HG02678 (cell line): Measurements from ENCODE around the gene KCNN3.

ENCODE experiments used
- ATAC-seq: cut with Tn5 transposase; IDR thresholded peaks from one replicate; pipeline ENCODE4 v1.9.1; 2021; ENCODE audit warnings: mild to moderate bottlenecking, moderate library complexity; ENCODE audit not compliant: unreplicated experiment

KCNN3 gene

GRCh38 chr1:154880671-154881070 is 10.6 kb upstream of the KCNN3 start:
- ATAC-seq = no peak

- no peak for ATAC-seq
Measured at GRCh38 chr1:154879038-154879421, 8.9 kb upstream of the KCNN3 start.

- ATAC-seq = no peak
Measured at GRCh38 chr1:154878371-154879037, 8.4 kb upstream of the KCNN3 start.

- no peak for ATAC-seq
Measured at GRCh38 chr1:154877370-154877974, 7.4 kb upstream of the KCNN3 start.

GRCh38 chr1:154876842-154877369 is 6.8 kb upstream of the KCNN3 start:
- no peak for ATAC-seq

GRCh38 chr1:154874465-154874864 is 4.4 kb upstream of the KCNN3 start:
- no peak for ATAC-seq

DNA sequence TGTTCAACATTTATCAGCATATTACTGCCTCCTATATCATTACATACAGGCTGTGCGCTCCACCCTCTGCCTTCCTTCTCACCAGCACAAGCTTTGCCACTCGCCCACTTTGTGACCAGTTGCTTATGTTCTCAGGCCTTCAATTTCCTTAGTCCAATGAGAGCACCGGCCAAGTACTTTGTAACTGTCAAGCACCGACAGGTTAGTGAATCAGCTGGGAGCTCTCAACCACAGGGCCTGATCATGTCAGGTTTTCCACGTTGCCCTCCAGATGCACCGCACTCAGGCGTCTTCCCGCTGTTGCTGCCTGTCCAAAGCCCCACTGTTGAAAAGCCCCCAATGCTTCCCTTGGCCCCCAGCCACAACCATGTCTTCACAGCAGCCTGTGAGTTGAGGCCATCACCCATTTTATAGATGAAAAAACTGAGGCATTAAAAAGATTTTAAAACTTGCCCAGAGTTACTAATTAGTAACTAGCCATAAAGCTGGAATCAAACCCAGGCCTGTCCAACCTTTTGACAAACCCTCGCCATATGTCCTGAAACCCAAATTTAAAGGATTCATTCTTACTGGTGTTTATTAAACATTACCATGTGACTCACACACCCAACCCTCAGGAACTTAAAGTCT is 3.4 kb upstream of the KCNN3 start:
- ATAC-seq = no peak

- no peak for ATAC-seq
Measured at GRCh38 chr1:154871374-154871773, 1.3 kb upstream of the KCNN3 start.

DNA sequence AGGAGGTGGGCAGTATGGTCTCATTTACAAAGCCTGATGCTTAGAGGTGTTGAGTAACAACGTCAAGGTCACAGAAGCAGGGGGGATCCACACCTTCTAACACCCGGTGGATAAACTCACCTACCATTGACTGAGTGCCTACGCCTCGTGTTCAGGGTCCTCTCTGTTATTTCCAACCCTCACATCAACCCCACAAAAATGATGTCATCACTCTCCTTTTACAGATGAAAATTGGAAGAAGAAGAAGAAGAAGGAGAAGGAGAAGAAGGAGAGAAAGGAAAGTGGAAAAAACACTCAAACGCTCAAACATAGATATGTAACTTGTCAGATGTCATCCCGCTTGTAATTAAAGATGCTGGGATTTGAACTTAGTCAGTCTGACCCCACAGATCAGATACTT is 653 bp upstream of the KCNN3 start:
- ATAC-seq = no peak

DNA sequence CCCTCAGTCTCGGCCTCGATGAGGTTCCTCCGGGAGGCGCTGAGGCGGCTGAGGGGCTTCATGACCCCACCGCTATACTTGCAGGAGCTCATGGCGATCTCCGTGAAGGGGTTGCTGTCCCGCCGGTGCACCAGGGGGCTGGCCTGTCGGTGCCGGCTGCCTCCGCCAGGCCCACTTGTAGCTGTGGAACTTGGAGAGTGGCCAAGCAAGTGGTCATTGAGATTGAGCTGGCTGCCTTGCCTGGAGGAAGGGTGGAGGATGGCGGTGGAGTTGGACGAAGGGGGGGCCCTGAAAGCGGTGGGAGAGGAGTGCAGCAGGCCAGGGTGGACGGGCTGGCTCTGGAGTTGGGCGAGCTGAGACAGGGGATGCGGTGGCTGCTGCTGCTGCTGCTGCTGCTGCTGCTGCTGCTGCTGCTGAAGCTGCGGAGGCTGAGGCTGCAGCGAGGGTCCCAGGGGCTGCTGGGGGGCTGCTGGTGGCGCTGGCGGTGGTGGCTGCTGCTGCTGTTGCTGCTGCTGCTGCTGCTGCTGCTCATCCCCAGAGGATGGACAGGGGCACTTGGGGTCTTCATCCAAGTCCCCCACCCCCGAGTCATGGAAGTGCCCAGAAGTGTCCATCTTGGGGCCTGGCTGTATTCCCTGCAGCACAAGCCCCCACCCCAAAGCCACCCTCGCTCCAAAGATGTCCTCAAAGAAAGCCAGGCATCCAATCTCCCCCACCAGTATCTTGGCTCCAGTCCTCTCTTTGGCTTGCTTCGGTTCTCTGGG is 548 bp downstream of the KCNN3 start:
- ATAC-seq = no peak

GRCh38 chr1:154867841-154868605 is 2.1 kb downstream of the KCNN3 start:
- no peak for ATAC-seq

GRCh38 chr1:154867064-154867825 is 2.8 kb downstream of the KCNN3 start:
- ATAC-seq = no peak

- no peak for ATAC-seq
Measured at GRCh38 chr1:154866257-154867063, 3.6 kb downstream of the KCNN3 start.

- ATAC-seq = no peak
Measured at GRCh38 chr1:154865442-154866256, 4.4 kb downstream of the KCNN3 start.

- no peak for ATAC-seq
Measured at GRCh38 chr1:154864189-154864975, 5.7 kb downstream of the KCNN3 start.

GRCh38 chr1:154863315-154864174 is 6.5 kb downstream of the KCNN3 start:
- ATAC-seq = no peak

DNA sequence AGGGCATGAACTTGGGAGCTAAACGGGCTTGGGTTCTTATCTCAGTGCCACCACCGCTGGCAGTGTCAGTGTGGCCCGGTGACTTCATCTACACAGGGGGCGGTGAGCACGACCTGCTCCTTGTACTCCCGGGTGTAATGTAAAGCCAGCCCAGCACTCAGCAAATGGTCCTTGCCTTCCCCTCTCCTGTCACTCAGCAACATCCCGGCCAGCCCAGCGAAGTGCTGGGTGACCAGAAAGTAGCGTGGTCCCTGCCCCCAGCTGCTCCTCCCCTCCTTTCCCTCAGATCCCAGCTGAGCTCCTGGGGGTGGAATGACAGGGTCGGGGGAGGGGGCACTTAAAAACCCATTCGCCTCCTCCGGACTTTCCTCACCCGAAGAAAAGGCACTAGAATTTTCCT is 7.2 kb downstream of the KCNN3 start:
- no peak for ATAC-seq
